Smooth muscle cell (in vitro differentiated cells): ENCODE measurements around the gene MPPED2. TPM values are rescaled to one million over a fixed set of nuclear protein-coding genes. Genes with fewer than 3 reads are reported as not detected.

Experiments
- DNase-seq: peaks from one replicate; lab custom pipeline; 2025; ENCODE audit not compliant: unreplicated experiment; lab: John Stamatoyannopoulos, UW
- H2AFZ ChIP-seq: fragments of 200-600 bp; sonication (generic); 2 replicates; pipeline ENCODE4 v1.6.0; 2016; ENCODE audit warnings: antibody characterized with exemption, low read depth, mild to moderate bottlenecking
- H3F3A ChIP-seq: fragments of 200-600 bp; sonication (generic); 2 replicates; pipeline ENCODE4 v1.6.0; 2017; ENCODE audit warnings: antibody characterized with exemption, low read depth
- H3K27ac ChIP-seq: fragments of 200-600 bp; sonication (generic); 2 replicates; pipeline ENCODE4 v1.5.1; 2016; ENCODE audit warnings: low read depth, mild to moderate bottlenecking
- H3K27me3 ChIP-seq: fragments of 200-600 bp; sonication (generic); 2 replicates; pipeline ENCODE4 v1.6.1; 2016; ENCODE audit warnings: low read depth, mild to moderate bottlenecking
- H3K36me3 ChIP-seq: fragments of 200-600 bp; sonication (generic); 2 replicates; pipeline ENCODE4 v1.5.1; 2016; ENCODE audit warnings: low read depth
- H3K4me1 ChIP-seq: fragments of 200-600 bp; sonication (generic); 2 replicates; pipeline ENCODE4 v1.5.1; 2016; ENCODE audit warnings: low read depth
- H3K4me2 ChIP-seq: fragments of 200-600 bp; sonication (generic); 2 replicates; pipeline ENCODE4 v1.6.0; 2016; ENCODE audit warnings: mild to moderate bottlenecking
- H3K4me3 ChIP-seq: fragments of 200-600 bp; sonication (generic); 2 replicates; pipeline ENCODE4 v1.5.1; 2016; ENCODE audit warnings: mild to moderate bottlenecking
- H3K79me2 ChIP-seq: fragments of 200-600 bp; sonication (generic); 2 replicates; pipeline ENCODE4 v1.6.0; 2016; ENCODE audit warnings: low read depth, mild to moderate bottlenecking
- H3K9ac ChIP-seq: fragments of 200-600 bp; sonication (generic); 2 replicates; pipeline ENCODE4 v1.6.0; 2016; ENCODE audit warnings: low read depth
- H3K9me3 ChIP-seq: fragments of 200-600 bp; sonication (generic); replicated peaks from 2 replicates; pipeline ENCODE4 v1.5.1; 2016; ENCODE audit warnings: low read depth
- H4K20me1 ChIP-seq: fragments of 200-600 bp; sonication (generic); 2 replicates; pipeline ENCODE4 v1.6.0; 2016; ENCODE audit warnings: low read depth
- CTCF ChIP-seq: fragments of 200-600 bp; sonication (generic); IDR thresholded peaks from 2 replicates; pipeline ENCODE4 v1.5.1; 2017; ENCODE audit warnings: borderline replicate concordance, mild to moderate bottlenecking, antibody characterized with exemption; ENCODE audit not compliant: insufficient read depth, poor library complexity, severe bottlenecking
- WGBS: methylation state at CpG from one replicate; pipeline ENCODE4 v1.1.7; 2016; ENCODE audit warnings: low lambda C conversion rate; 5-methylcytosine and 5-hydroxymethylcytosine counted together
- polyA plus RNA-seq: library from polyadenylated mRNA; unstranded; fragments of >200 nt; fragmentation: Nextera tagmentation; extraction: Ambion mirVana; gene quantifications from 2 replicates; pipeline ENCODE4 v1.2.1, GENCODE V29; 2016
- total RNA-seq: library from RNA; depleted of rRNA; stranded (reverse); fragments of >200 nt; gene quantifications from 2 replicates; pipeline ENCODE4 v1.2.3, GENCODE V29; 2014

Gene MPPED2
- total and polyA plus RNA-seq, 2 experiments from 2014 or later = 0.82 to 1.4 TPM

DNA sequence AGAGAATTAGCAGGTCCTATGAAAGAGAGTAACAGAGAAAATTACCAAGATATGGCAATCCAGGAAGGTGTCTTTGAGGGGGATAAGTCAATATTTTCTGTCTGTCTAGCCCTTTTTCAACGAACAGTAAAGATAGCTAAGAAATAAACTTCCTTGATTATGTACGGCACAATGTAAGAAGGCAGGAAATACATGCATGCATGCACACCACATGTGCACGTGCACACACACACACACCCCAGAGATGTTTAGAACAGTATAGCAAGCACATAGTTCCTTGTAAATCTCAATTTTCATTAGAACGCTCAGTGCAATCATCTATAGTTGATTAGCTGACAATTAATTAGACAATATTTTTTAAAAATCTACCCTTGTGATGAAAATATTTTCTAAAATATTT lies 74.7 kb downstream of the MPPED2 start:
- no peak for TF ChIP-seq CTCF
- H3K36me3 ChIP-seq = no peaks in the 10 kb centered on the region
- no peak overlapping the region for H3K4me3 ChIP-seq
- 82% methylated on average over 4 of the region's 4 CpGs for WGBS
- H3K9me3 ChIP-seq = no peaks in the 10 kb centered on the region
- no peak overlapping the region for H2AFZ ChIP-seq
- no peak overlapping the region for H3K27ac ChIP-seq
- H3K4me2 ChIP-seq = no peak overlapping the region
- H3K4me1 ChIP-seq = no peaks in the 10 kb centered on the region
- no peaks in the 10 kb centered on the region for H3K27me3 ChIP-seq
- H3K79me2 ChIP-seq = no peaks in the 10 kb centered on the region
- no peak overlapping the region for H3K9ac ChIP-seq
- no peak for DNase-seq
- no peaks in the 10 kb centered on the region for H4K20me1 ChIP-seq
- no peaks in the 10 kb centered on the region for H3F3A ChIP-seq

DNA sequence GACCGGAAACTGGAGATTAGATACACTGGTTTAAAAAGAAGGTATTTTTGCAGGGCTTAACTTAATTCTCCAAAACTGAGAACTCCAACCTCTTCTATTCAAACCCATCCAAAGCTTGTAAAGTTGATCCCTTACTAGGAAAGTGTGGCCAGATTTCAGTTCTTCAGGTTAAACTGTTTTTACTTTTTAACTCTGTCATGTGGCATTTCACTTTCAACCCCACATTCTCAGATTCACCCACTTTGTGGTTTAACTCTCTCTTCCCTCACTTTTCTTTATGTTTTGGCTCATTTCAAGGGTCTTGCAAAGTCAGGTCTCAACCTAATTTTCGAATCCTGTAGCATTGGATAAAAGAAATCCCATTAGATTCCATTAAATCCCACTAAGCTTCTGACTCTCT lies 75.4 kb downstream of the MPPED2 start:
- WGBS = 85% methylated on average over 2 of the region's 2 CpGs
- DNase-seq = no peak
- H3K4me1 ChIP-seq = no peaks in the 10 kb centered on the region

GRCh38 chr11:30509364-30509763 lies 76.8 kb downstream of the MPPED2 start:
- H3K9me3 ChIP-seq = no peaks in the 10 kb centered on the region
- H3K27ac ChIP-seq = no peak overlapping the region
- no peak overlapping the region for H3K9ac ChIP-seq
- no peak for DNase-seq
- no peak for TF ChIP-seq CTCF
- H3K4me2 ChIP-seq = no peak overlapping the region
- WGBS = 98% methylated on average over 2 of the region's 2 CpGs
- H3K36me3 ChIP-seq = no peaks in the 10 kb centered on the region
- H3K4me1 ChIP-seq = no peaks in the 10 kb centered on the region
- no peaks in the 10 kb centered on the region for H3K79me2 ChIP-seq
- H3K4me3 ChIP-seq = no peak overlapping the region
- H3K27me3 ChIP-seq = no peaks in the 10 kb centered on the region
- no peak overlapping the region for H2AFZ ChIP-seq
- H4K20me1 ChIP-seq = no peaks in the 10 kb centered on the region
- H3F3A ChIP-seq = no peaks in the 10 kb centered on the region

More for the DNA sequence above, 75.4 kb downstream of the MPPED2 start:
- Histone ChIP-seq H4K20me1 (no peaks in the 10 kb centered on the region), H3K27me3 (no peaks in the 10 kb centered on the region), H3F3A (no peaks in the 10 kb centered on the region), H3K9ac (no peak overlapping the region), H3K79me2 (no peaks in the 10 kb centered on the region), H3K9me3 (no peaks in the 10 kb centered on the region), H3K27ac (no peak overlapping the region), H3K4me2 (no peak overlapping the region), H3K4me3 (no peak overlapping the region), H2AFZ (no peak overlapping the region), H3K36me3 (no peaks in the 10 kb centered on the region)
- no peak for TF ChIP-seq CTCF

DNA sequence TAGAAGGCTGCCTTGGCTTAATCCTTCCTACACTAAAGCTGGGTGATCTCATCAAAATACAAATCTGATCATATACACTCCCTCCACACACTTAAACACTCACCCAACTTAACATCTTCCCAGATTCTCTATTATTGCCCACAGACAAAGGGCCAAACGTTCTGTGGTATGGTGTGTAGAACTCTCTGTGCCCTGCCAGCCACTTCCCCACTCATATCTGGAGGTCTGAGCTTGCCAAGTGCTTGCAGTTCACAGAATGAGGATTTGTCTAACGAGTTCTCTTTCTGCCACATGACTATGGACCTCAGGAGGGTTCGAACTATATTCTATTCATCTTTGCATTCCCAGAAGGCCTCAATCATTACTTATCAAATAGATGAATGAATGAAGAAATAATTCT lies 77.6 kb downstream of the MPPED2 start:
- no peaks in the 10 kb centered on the region for H3K27me3 ChIP-seq
- no peak overlapping the region for H3K27ac ChIP-seq
- H3K79me2 ChIP-seq = no peaks in the 10 kb centered on the region
- no peak for DNase-seq
- no peaks in the 10 kb centered on the region for H3K4me1 ChIP-seq
- H3K4me3 ChIP-seq = no peak overlapping the region
- no peak overlapping the region for H3K4me2 ChIP-seq
- H3K36me3 ChIP-seq = no peaks in the 10 kb centered on the region
- no peaks in the 10 kb centered on the region for H3F3A ChIP-seq
- no peak overlapping the region for H3K9ac ChIP-seq
- 84% methylated on average over 3 of the region's 3 CpGs for WGBS
- H4K20me1 ChIP-seq = no peaks in the 10 kb centered on the region
- TF ChIP-seq CTCF = no peak
- H2AFZ ChIP-seq = no peak overlapping the region
- no peaks in the 10 kb centered on the region for H3K9me3 ChIP-seq
